NCI-H748 (cell line): Measurements from ENCODE around the gene IP6K3.

Experiments
- DNase-seq: peaks from one replicate; lab custom pipeline; 2025; ENCODE audit not compliant: unreplicated experiment; lab: John Stamatoyannopoulos, UW

The IP6K3 gene

GRCh38 chr6:33691456-33692077, 55.1 kb downstream of the IP6K3 start:
- DNase-seq: no peak

GRCh38 chr6:33690766-33691165, 55.9 kb downstream of the IP6K3 start:
- DNase-seq: no peak

- no peak for DNase-seq
These were observed 56.8 kb downstream of the IP6K3 start for GRCh38 chr6:33689879-33690278.

- DNase-seq: no peak
These were observed 57.6 kb downstream of the IP6K3 start for GRCh38 chr6:33689148-33689494.

- no peak for DNase-seq
These were observed 58.1 kb downstream of the IP6K3 start for GRCh38 chr6:33688451-33689147.

- DNase-seq: no peak
These were observed 58.7 kb downstream of the IP6K3 start for GRCh38 chr6:33688006-33688405.

- no peak for DNase-seq
These were observed 59.4 kb downstream of the IP6K3 start for GRCh38 chr6:33686981-33687975.

GRCh38 chr6:33686225-33686924, 60.3 kb downstream of the IP6K3 start:
- DNase-seq: no peak

- DNase-seq: no peak
These were observed 61.1 kb downstream of the IP6K3 start for GRCh38 chr6:33685411-33686224.

GRCh38 chr6:33684983-33685382, 61.7 kb downstream of the IP6K3 start:
- DNase-seq: no peak

- DNase-seq: no peak
These were observed 62.2 kb downstream of the IP6K3 start for GRCh38 chr6:33684428-33684896.

- no peak for DNase-seq
These were observed 62.9 kb downstream of the IP6K3 start for GRCh38 chr6:33683576-33684427.

- no peak for DNase-seq
These were observed 63.6 kb downstream of the IP6K3 start for GRCh38 chr6:33683051-33683571.

- DNase-seq: no peak
These were observed 64.4 kb downstream of the IP6K3 start for GRCh38 chr6:33682341-33682740.

GRCh38 chr6:33679761-33680160, 66.9 kb downstream of the IP6K3 start:
- DNase-seq: no peak

GRCh38 chr6:33678932-33679490, 67.7 kb downstream of the IP6K3 start:
- no peak for DNase-seq

- no peak for DNase-seq
These were observed 68.3 kb downstream of the IP6K3 start for GRCh38 chr6:33678233-33678931.

GRCh38 chr6:33677689-33678088, 69.0 kb downstream of the IP6K3 start:
- no peak for DNase-seq
